Measurements from ENCODE around the gene OLAH.

DNA sequence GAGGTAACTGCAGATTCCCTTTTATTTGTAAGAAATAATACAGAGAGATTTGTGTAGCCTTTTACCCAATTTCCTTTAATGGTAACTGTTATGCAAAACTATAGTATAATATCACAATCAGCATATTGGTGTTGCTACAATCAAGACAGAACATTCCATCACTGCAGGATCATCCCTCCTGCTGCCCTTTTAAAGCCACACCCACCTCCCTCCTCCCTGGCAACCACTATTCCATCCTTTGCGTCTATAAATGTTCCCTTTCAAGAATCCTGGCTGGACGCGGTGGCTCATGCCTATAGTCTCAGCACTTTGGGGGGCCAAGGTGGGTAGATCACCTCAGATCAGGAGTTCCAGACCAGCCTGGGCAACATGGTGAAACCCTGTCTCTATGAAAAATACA, 31.7 kb downstream of the OLAH start:
- TF ChIP-seq, protein P1, sequence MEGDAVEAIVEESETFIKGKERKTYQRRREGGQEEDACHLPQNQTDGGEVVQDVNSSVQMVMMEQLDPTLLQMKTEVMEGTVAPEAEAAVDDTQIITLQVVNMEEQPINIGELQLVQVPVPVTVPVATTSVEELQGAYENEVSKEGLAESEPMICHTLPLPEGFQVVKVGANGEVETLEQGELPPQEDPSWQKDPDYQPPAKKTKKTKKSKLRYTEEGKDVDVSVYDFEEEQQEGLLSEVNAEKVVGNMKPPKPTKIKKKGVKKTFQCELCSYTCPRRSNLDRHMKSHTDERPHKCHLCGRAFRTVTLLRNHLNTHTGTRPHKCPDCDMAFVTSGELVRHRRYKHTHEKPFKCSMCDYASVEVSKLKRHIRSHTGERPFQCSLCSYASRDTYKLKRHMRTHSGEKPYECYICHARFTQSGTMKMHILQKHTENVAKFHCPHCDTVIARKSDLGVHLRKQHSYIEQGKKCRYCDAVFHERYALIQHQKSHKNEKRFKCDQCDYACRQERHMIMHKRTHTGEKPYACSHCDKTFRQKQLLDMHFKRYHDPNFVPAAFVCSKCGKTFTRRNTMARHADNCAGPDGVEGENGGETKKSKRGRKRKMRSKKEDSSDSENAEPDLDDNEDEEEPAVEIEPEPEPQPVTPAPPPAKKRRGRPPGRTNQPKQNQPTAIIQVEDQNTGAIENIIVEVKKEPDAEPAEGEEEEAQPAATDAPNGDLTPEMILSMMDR (IDR thresholded peaks at IDR 0.05 in 8 of 11, conservative IDR thresholded peaks at IDR 0.05 in 3 of 11), result no peak
- TF ChIP-seq POLR2A (IDR thresholded peaks at IDR 0.05) (no peak), POLR2AphosphoS5 (IDR thresholded peaks at IDR 0.05) (no peak)

Data from spleen (tissue), 7 donors.